K562 (cell line): Measurements from ENCODE around the gene PICK1. TPM values are rescaled to one million over a fixed set of nuclear protein-coding genes. Genes with fewer than 3 reads are reported as not detected.

Experiments used
- ATAC-seq: fragments of 200-7000 bp; cut with Tn5 transposase; 3 replicates; pipeline ENCODE4 v1.9.1; 2020; ENCODE audit warnings: moderate library complexity
- BruUV-seq: library from RNA; stranded (reverse); fragments of 400-500 nt; replicated peaks from 2 replicates; lab custom pipeline; 2021; lab: Mats Ljungman, UMichigan
- CTCF ChIA-PET: fragments of 300-600 bp; formaldehyde crosslinking; extraction: SDS; loops from one replicate; lab custom pipeline; 2021; ENCODE audit warnings: low intra/inter-chr PET ratio; lab: Yijun Ruan, JAX
- POLR2A ChIA-PET: fragments of 300-600, 350-650 bp; sonication (Branson Sonifier 250); formaldehyde crosslinking; extraction: SDS; loops from one replicate; lab custom pipeline; 2021; ENCODE audit warnings: antibody characterized with exemption, inconsistent platforms; lab: Yijun Ruan, JAX
- DNase-seq, 4 experiments: peaks; one replicate each; pipeline versions ENCODE4 v3.0.0 to v3.0.0-alpha.2; 2011 to 2018; ENCODE audit warnings: low spot score in 3 of 4, mixed read lengths in 3 of 4; ENCODE audit errors: extremely low read depth in 1 of 4
- FAIRE-seq: peaks from 2 replicates; lab custom pipeline; 2011; peaks lifted over from hg19 to GRCh38; lab: Jason Lieb, UNC
- H2AFZ ChIP-seq: 2 replicates; pipeline ENCODE4 v1.6.0; 2011; ENCODE audit warnings: low read depth, low read length, control low read depth, inconsistent platforms
- H3K27ac ChIP-seq: fragments of 200-600 bp; 3 replicates; pipeline ENCODE4 v1.8.0; 2011; ENCODE audit warnings: low read depth, mild to moderate bottlenecking, control low read depth, inconsistent platforms, low read length, moderate library complexity, mixed read lengths; ENCODE audit errors: extremely low read depth
- H3K27me3 ChIP-seq, 2 experiments: fragments of 300-600 bp in 1 of 2; 2 replicates in 1 of 2; 3 replicates in 1 of 2; pipeline versions ENCODE4 v1.6.0 to v1.8.0; 2011; ENCODE audit warnings: inconsistent platforms in 2 of 2, low read length in 2 of 2, mild to moderate bottlenecking in 1 of 2, mixed read lengths in 1 of 2, moderate library complexity in 1 of 2; ENCODE audit not compliant: control insufficient read depth in 2 of 2, insufficient read depth in 2 of 2
- H3K36me3 ChIP-seq: fragments of 300-600 bp; 3 replicates; pipeline ENCODE4 v1.8.0; 2011; ENCODE audit warnings: mild to moderate bottlenecking, low read length, inconsistent platforms; ENCODE audit not compliant: control insufficient read depth, insufficient read depth
- H3K4me1 ChIP-seq, 2 experiments: fragments of 200-600 bp in 1 of 2; replicated peaks in 1 of 2; 2 replicates in 1 of 2; 3 replicates in 1 of 2; pipeline versions ENCODE4 v1.5.1 to v1.8.0; 2011; ENCODE audit warnings: inconsistent platforms in 2 of 2, low read length in 2 of 2, mild to moderate bottlenecking in 1 of 2, mixed read lengths in 1 of 2, moderate library complexity in 1 of 2; ENCODE audit not compliant: control insufficient read depth in 2 of 2, insufficient read depth in 2 of 2
- H3K4me2 ChIP-seq: 2 replicates; pipeline ENCODE4 v1.6.1; 2011; ENCODE audit warnings: low read length, control low read depth, inconsistent platforms, mixed read lengths; ENCODE audit not compliant: insufficient read depth
- H3K4me3 ChIP-seq: fragments of 200-600 bp; sonication (generic), shearing (Covaris generic); 2 replicates; pipeline ENCODE4 v1.5.1; 2016; ENCODE audit warnings: control low read depth, inconsistent platforms
- H3K79me2 ChIP-seq: fragments of 200-600 bp; 3 replicates; pipeline ENCODE4 v1.8.0; 2011; ENCODE audit warnings: low read length, inconsistent platforms; ENCODE audit not compliant: control insufficient read depth, insufficient read depth
- H3K9ac ChIP-seq, 2 experiments: 2 replicates each; pipeline versions ENCODE4 v1.6.0 to v1.6.1; 2011; ENCODE audit warnings: low read depth in 2 of 2, low read length in 2 of 2, control low read depth in 1 of 2, inconsistent platforms in 1 of 2, mild to moderate bottlenecking in 1 of 2, mixed read lengths in 1 of 2; ENCODE audit not compliant: insufficient read depth in 1 of 2
- H3K9me1 ChIP-seq: one replicate; pipeline ENCODE4 v1.6.0; 2011; ENCODE audit warnings: inconsistent platforms, mild to moderate bottlenecking, low read length, moderate library complexity; ENCODE audit not compliant: control insufficient read depth, insufficient read depth
- H3K9me3 ChIP-seq: replicated peaks from 2 replicates; pipeline ENCODE4 v1.5.1; 2011; ENCODE audit warnings: low read depth, low read length, inconsistent platforms; ENCODE audit not compliant: control insufficient read depth, insufficient read depth
- H4K20me1 ChIP-seq: replicated peaks from 2 replicates; pipeline ENCODE4 v1.6.1; 2011; ENCODE audit warnings: low read length, inconsistent platforms, mixed read lengths; ENCODE audit not compliant: control insufficient read depth, insufficient read depth
- BRD4 ChIP-seq: fragments of 200-600 bp; sonication (generic); IDR thresholded peaks from 2 replicates; pipeline ENCODE4 v1.6.1; 2017; ENCODE audit warnings: inconsistent platforms
- CBX8 ChIP-seq: fragments of 200-600 bp; sonication (generic); IDR thresholded peaks from 2 replicates; pipeline ENCODE4 v1.6.1; 2012; ENCODE audit warnings: borderline replicate concordance, mixed run types, low read depth, mild to moderate bottlenecking, moderate library complexity, mixed read lengths, low read length, control low read depth, inconsistent platforms; ENCODE audit not compliant: poor library complexity, severe bottlenecking; ENCODE audit errors: extremely low read depth
- CHD2 ChIP-seq: IDR thresholded peaks from 2 replicates; pipeline ENCODE4 v1.6.1; 2011; ENCODE audit warnings: low read depth, low read length
- CUX1 ChIP-seq: fragments of 200-800 bp; sonication (Bioruptor generic); IDR thresholded peaks from 2 replicates; pipeline ENCODE4 v1.6.1; 2016; ENCODE audit warnings: missing genetic modification characterization, missing compliant biosample characterization
- ERF ChIP-seq: fragments of 450-650 bp; formaldehyde crosslinking; IDR thresholded peaks from 2 replicates; pipeline ENCODE4 v1.4.0; 2020; ENCODE audit warnings: mild to moderate bottlenecking, mixed read lengths
- NEUROD1 ChIP-seq: fragments of 150-350 bp; IDR thresholded peaks from 2 replicates; pipeline ENCODE4 v1.6.1; 2014; ENCODE audit warnings: borderline replicate concordance, low read length, low read depth; ENCODE audit not compliant: partially characterized antibody
- PURB ChIP-seq: sonication (generic); formaldehyde crosslinking; IDR thresholded peaks from 2 replicates; pipeline ENCODE4 v1.9.0; 2021; ENCODE audit warnings: low read depth, mild to moderate bottlenecking, missing genetic modification reagents
- ZBTB34 ChIP-seq: fragments of 250-450 bp; sonication (Bioruptor Pico); IDR thresholded peaks from 2 replicates; pipeline ENCODE4 v1.8.0; 2021; ENCODE audit warnings: mild to moderate bottlenecking, moderate library complexity
- ZKSCAN3 ChIP-seq: fragments of 250-450 bp; sonication (Bioruptor Pico); IDR thresholded peaks from 2 replicates; pipeline ENCODE4 v1.4.0; 2020
- ZNF41 ChIP-seq: fragments of 250-450 bp; sonication (Bioruptor Pico); conservative IDR thresholded peaks from 2 replicates; pipeline ENCODE4 v1.4.0; 2020; ENCODE audit warnings: mild to moderate bottlenecking
- ZNF512 ChIP-seq: IDR thresholded peaks from 2 replicates; pipeline ENCODE4 v1.6.1; 2016; ENCODE audit warnings: missing genetic modification characterization, missing compliant biosample characterization
- WGBS: fragments of 100-300 bp; shearing (Covaris generic); methylation state at CpG from one replicate; pipeline ENCODE4 v1.1.6; 2016; ENCODE audit warnings: low coverage, mixed read lengths; ENCODE audit not compliant: insufficient coverage; ENCODE audit errors: missing lambda C conversion rate; 5-methylcytosine and 5-hydroxymethylcytosine counted together
- in situ Hi-C: fragments of 300-500 bp; cut with MboI; formaldehyde crosslinking; loops from 4 replicates; pipeline ENCODE4 v1.15.0; 2018; ENCODE audit warnings: inconsistent platforms, mixed read lengths
- intact Hi-C: fragments of 100-400 bp; cut with micrococcal nuclease; formaldehyde crosslinking; loops from 2 replicates; pipeline ENCODE4 v1.14.2; 2022
- polyA plus RNA-seq, 8 experiments: library from polyadenylated mRNA; depleted of rRNA in 4 of 8; stranded (reverse) in 5 of 8; unstranded in 3 of 8; fragments of >200 nt; fragmentation: Nextera tagmentation in 2 of 8; fragmentation: Illumina TruSeq in 1 of 8; extraction: Ambion mirVana in 2 of 8; extraction: Trizol in 1 of 8; gene quantifications; 2 replicates each; pipeline versions ENCODE4 v1.2.1 to v1.2.3, GENCODE V29; 2011 to 2014; ENCODE audit warnings: inconsistent platforms in 1 of 8, missing spikeins in 1 of 8
- total RNA-seq, 7 experiments: library from RNA; depleted of rRNA in 6 of 7; stranded (reverse); fragments of >200 nt in 6 of 7; fragmentation: Illumina TruSeq in 2 of 7; extraction: Trizol in 2 of 7; gene quantifications; 2 replicates each; pipeline versions ENCODE4 v1.2.1 to v1.2.3, GENCODE V29; 2011 to 2021; ENCODE audit warnings: low replicate concordance in 1 of 7

Gene PICK1
- total and polyA plus RNA-seq, 9 of the 15 experiments (the other 6 are each of a cell fraction or from before 2014, with no cell fraction given): 0.06 to 11.0 (median 7.9) TPM; not detected in 1

- no peak within 1 kb of the TSS for H3K27ac ChIP-seq
- H3K4me2 ChIP-seq: no peak within 1 kb of the TSS
- ChIA-PET CTCF (no interaction called here), POLR2A (interaction anchor here (0.6 to 1.1 kb wide), 4 partner anchors 17 to 781 kb away, joined by 3 to 5 read pairs (median 4); no protein-coding TSS in a partner anchor)
- H3K4me1 ChIP-seq: peaks cover 0 to 34% of the 10 kb centered on the region in 2 experiments; a peak in 2 of 5 replicates
- H3K4me3 ChIP-seq: no peak within 1 kb of the TSS
- H3K27me3 ChIP-seq: no peaks in the 10 kb centered on the region
- no peaks in the 10 kb centered on the region for H3K79me2 ChIP-seq
- intact Hi-C loops: loop anchor here (10.0 kb wide), 1 partner anchor 95 kb away; the partner anchor contains the start of gene MAFF
- no peaks in the 10 kb centered on the region for H4K20me1 ChIP-seq
- peak within 1 kb of the TSS in 1 of 2 experiments; percentile 43; a peak in 1 of 4 replicates for H3K9ac ChIP-seq
- 49% methylated on average over 9 of the region's 19 CpGs for WGBS
- no peak within 1 kb of the TSS for H2AFZ ChIP-seq
- no peaks in the 10 kb centered on the region for H3K9me1 ChIP-seq
- ATAC-seq (no peak), DNase-seq (no peak), FAIRE-seq (no peak)
- H3K36me3 ChIP-seq: no peaks in the 10 kb centered on the region
- in situ Hi-C loops: no loop called here
- no peaks in the 10 kb centered on the region for H3K9me3 ChIP-seq
- BruUV-seq: no TSS peak
- TF ChIP-seq PURB (CRISPR knock-in tag) (no peak), CBX8 (no peak), ZBTB34 (CRISPR knock-in tag) (no peak), ZNF41 (CRISPR knock-in tag) (no peak), ZNF512 (tag) (no peak), ERF (no peak), BRD4 (no peak), CHD2 (no peak), NEUROD1 (no peak), ZKSCAN3 (CRISPR knock-in tag) (no peak), CUX1 (CRISPR knock-in tag) (no peak)
Measured at GRCh38 chr22:38110008-38110862, 53.0 kb downstream of the PICK1 start, which contains the start of gene BAIAP2L2. BAIAP2L2 (minus strand) TSS chr22:38110684; CDS start chr22:38110525, 159 bp downstream.
